Neuronal stem cell (in vitro differentiated cells): ENCODE data around the gene STXBP1.

ENCODE experiments used
- DNase-seq: peaks from one replicate; pipeline ENCODE4 v3.0.0-alpha.2; 2013; ENCODE audit warnings: low spot score
- H2AFZ ChIP-seq: one replicate; pipeline ENCODE4 v1.6.1; 2013; ENCODE audit warnings: mild to moderate bottlenecking, low read length, inconsistent platforms
- H2AK5ac ChIP-seq: 2 replicates; pipeline ENCODE4 v1.6.1; 2013; ENCODE audit warnings: low read depth, mild to moderate bottlenecking, inconsistent platforms, low read length, moderate library complexity, mixed read lengths
- H2BK120ac ChIP-seq: 2 replicates; pipeline ENCODE4 v1.6.1; 2013; ENCODE audit warnings: low read depth, mild to moderate bottlenecking, inconsistent platforms, low read length, moderate library complexity, mixed read lengths
- H2BK12ac ChIP-seq: one replicate; pipeline ENCODE4 v1.6.1; 2013; ENCODE audit warnings: low read length, inconsistent platforms
- H2BK15ac ChIP-seq: 2 replicates; pipeline ENCODE4 v1.6.1; 2013; ENCODE audit warnings: mild to moderate bottlenecking, low read length, inconsistent platforms, mixed read lengths
- H2BK5ac ChIP-seq: one replicate; pipeline ENCODE4 v1.6.1; 2013; ENCODE audit warnings: inconsistent platforms, mild to moderate bottlenecking, low read length, moderate library complexity
- H3K14ac ChIP-seq: one replicate; pipeline ENCODE4 v1.6.1; 2013; ENCODE audit warnings: low read length, inconsistent platforms
- H3K18ac ChIP-seq: 2 replicates; pipeline ENCODE4 v1.6.1; 2013; ENCODE audit warnings: low read length, inconsistent platforms
- H3K23ac ChIP-seq: 2 replicates; pipeline ENCODE4 v1.6.1; 2013; ENCODE audit warnings: low read depth, mild to moderate bottlenecking, mixed read lengths, low read length, inconsistent platforms; ENCODE audit not compliant: poor library complexity
- H3K27ac ChIP-seq: replicated peaks from 3 replicates; pipeline ENCODE4 v1.5.1; 2013; ENCODE audit warnings: low read length, inconsistent platforms
- H3K27me3 ChIP-seq, 3 experiments: 2 replicates each; pipeline ENCODE4 v1.6.1; 2013; ENCODE audit warnings: low read length in 3 of 3, mild to moderate bottlenecking in 2 of 3, inconsistent platforms in 1 of 3, low read depth in 1 of 3, mixed read lengths in 1 of 3, moderate library complexity in 1 of 3; ENCODE audit not compliant: control insufficient read depth in 3 of 3, insufficient read depth in 3 of 3
- H3K36me3 ChIP-seq, 2 donors: replicated peaks in 1 of 2; 2 replicates each; pipeline ENCODE4 v1.6.1; 2013; ENCODE audit warnings: low read length in 2 of 2; ENCODE audit not compliant: control insufficient read depth in 2 of 2, insufficient read depth in 2 of 2
- H3K4ac ChIP-seq: 2 replicates; pipeline ENCODE4 v1.6.1; 2013; ENCODE audit warnings: inconsistent platforms, mild to moderate bottlenecking, low read length, moderate library complexity
- H3K4me1 ChIP-seq, 2 donors: 1 replicate in 1 of 2; 2 replicates in 1 of 2; pipeline ENCODE4 v1.6.1; 2013; ENCODE audit warnings: low read length in 2 of 2, low read depth in 1 of 2; ENCODE audit not compliant: control insufficient read depth in 2 of 2, insufficient read depth in 1 of 2
- H3K4me2 ChIP-seq: one replicate; pipeline ENCODE4 v1.6.1; 2013; ENCODE audit warnings: mild to moderate bottlenecking, low read length, inconsistent platforms; ENCODE audit not compliant: insufficient read depth, poor library complexity, severe bottlenecking
- H3K4me3 ChIP-seq, 2 donors: 2 replicates each; pipeline ENCODE4 v1.5.1; 2013; ENCODE audit warnings: low read length in 2 of 2, mild to moderate bottlenecking in 2 of 2, inconsistent platforms in 1 of 2, moderate library complexity in 1 of 2
- H3K79me1 ChIP-seq: one replicate; pipeline ENCODE4 v1.6.1; 2013; ENCODE audit warnings: low read depth, mild to moderate bottlenecking, inconsistent platforms, low read length, moderate library complexity
- H3K9ac ChIP-seq: one replicate; pipeline ENCODE4 v1.6.1; 2013; ENCODE audit warnings: mild to moderate bottlenecking, low read depth, low read length, inconsistent platforms; ENCODE audit not compliant: poor library complexity
- H3K9me3 ChIP-seq, 2 donors: replicated peaks in 1 of 2; 2 replicates each; pipeline versions ENCODE3 to v1.6.1; 2013; ENCODE audit warnings: low read length in 2 of 2, mild to moderate bottlenecking in 2 of 2, inconsistent platforms in 1 of 2, low read depth in 1 of 2, mixed read lengths in 1 of 2, moderate library complexity in 1 of 2; ENCODE audit not compliant: control insufficient read depth in 2 of 2, insufficient read depth in 1 of 2
- H4K8ac ChIP-seq: one replicate; pipeline ENCODE4 v1.6.1; 2013; ENCODE audit warnings: low read depth, mild to moderate bottlenecking, inconsistent platforms, low read length, moderate library complexity
- H4K91ac ChIP-seq: one replicate; pipeline ENCODE4 v1.6.1; 2013; ENCODE audit warnings: low read length, low read depth, mild to moderate bottlenecking, inconsistent platforms; ENCODE audit not compliant: poor library complexity
- WGBS, 2 donors: extraction: QIAGEN DNeasy Blood & Tissue Kit; methylation state at CpG; one replicate each; pipeline ENCODE4 v1.1.7; 2013; ENCODE audit warnings: missing lambda C conversion rate in 2 of 2, mixed read lengths in 1 of 2; ENCODE audit not compliant: insufficient read length in 2 of 2, insufficient replicate concordance in 1 of 2; ENCODE audit errors: extremely low coverage in 2 of 2; 5-methylcytosine and 5-hydroxymethylcytosine counted together

The STXBP1 gene

GRCh38 chr9:127714020-127714750 lies 102.1 kb downstream of the STXBP1 start:
- no CpG with 5 or more reads among the region's 19 CpGs for WGBS, 2 donors

GRCh38 chr9:127714951-127715469 lies 102.9 kb downstream of the STXBP1 start:
- peaks cover 4% of the 10 kb centered on the region for H3K79me1 ChIP-seq
- no peak overlapping the region for H2BK12ac ChIP-seq
- no peak overlapping the region for H2BK15ac ChIP-seq
- H3K27ac ChIP-seq, result no peak overlapping the region
- no peak overlapping the region for H3K14ac ChIP-seq
- H3K4me1 ChIP-seq, result peaks cover 6 to 28% of the 10 kb centered on the region in 2 donors
- H2BK120ac ChIP-seq, result no peak overlapping the region
- H3K27me3 ChIP-seq, result peaks cover 0 to 10% (median 0%) of the 10 kb centered on the region in 3 experiments
- peak overlapping the region; percentile 83 for H3K9ac ChIP-seq
- no peak overlapping the region for H2AK5ac ChIP-seq
- H3K36me3 ChIP-seq, result no peaks in the 10 kb centered on the region
- peak overlapping the region; percentile 69 to 85 for H3K4me3 ChIP-seq
- WGBS, 2 donors, result no CpG with 5 or more reads among the region's 44 CpGs
- H4K8ac ChIP-seq, result no peak overlapping the region
- H2BK5ac ChIP-seq, result no peak overlapping the region
- no peaks in the 10 kb centered on the region for H3K9me3 ChIP-seq
- peak overlapping the region; percentile 93 for H3K4me2 ChIP-seq
- no peak overlapping the region for H4K91ac ChIP-seq
- peak overlapping the region; percentile 19 for H3K18ac ChIP-seq
- H3K23ac ChIP-seq, result peak overlapping the region; percentile 75
- no peak for DNase-seq
- peak overlapping the region; percentile 95 for H2AFZ ChIP-seq
- no peak overlapping the region for H3K4ac ChIP-seq

More at GRCh38 chr9:127714020-127714750, 102.1 kb downstream of the STXBP1 start:
- Histone ChIP-seq H3K27me3 (peaks cover 0 to 10% (median 0%) of the 10 kb centered on the region in 3 experiments), H4K8ac (no peak overlapping the region), H2BK120ac (no peak overlapping the region), H3K4me1 (peaks cover 6 to 28% of the 10 kb centered on the region in 2 donors), H3K79me1 (peaks cover 4% of the 10 kb centered on the region), H2AFZ (no peak overlapping the region), H3K18ac (no peak overlapping the region), H4K91ac (no peak overlapping the region), H2AK5ac (peak overlapping the region; percentile 25), H3K9ac (no peak overlapping the region), H3K4ac (no peak overlapping the region), H3K4me3 (peak overlapping the region; percentile 54 to 69), H3K4me2 (peak overlapping the region; percentile 43), H3K14ac (peak overlapping the region; percentile 3), H2BK15ac (no peak overlapping the region), H3K9me3 (no peaks in the 10 kb centered on the region), H3K36me3 (no peaks in the 10 kb centered on the region), H2BK12ac (peak overlapping the region; percentile 46), H2BK5ac (no peak overlapping the region), H3K23ac (no peak overlapping the region), H3K27ac (no peak overlapping the region)
- no peak for DNase-seq

- peak within 1 kb of the TSS; percentile 95 for H2AFZ ChIP-seq
- no peaks in the 10 kb centered on the region for H3K9me3 ChIP-seq
- no CpG with 5 or more reads among the region's 65 CpGs for WGBS, 2 donors
- no peak within 1 kb of the TSS for H4K91ac ChIP-seq
- no peak within 1 kb of the TSS for H2BK12ac ChIP-seq
- peak within 1 kb of the TSS; percentile 75 for H3K23ac ChIP-seq
- H3K4me1 ChIP-seq, result peaks cover 6 to 28% of the 10 kb centered on the region in 2 donors
- no peak within 1 kb of the TSS for H3K27ac ChIP-seq
- H2BK120ac ChIP-seq, result no peak within 1 kb of the TSS
- H3K18ac ChIP-seq, result peak within 1 kb of the TSS; percentile 85
- H3K4me2 ChIP-seq, result peak within 1 kb of the TSS; percentile 93
- H3K36me3 ChIP-seq, result no peaks in the 10 kb centered on the region
- H2BK5ac ChIP-seq, result no peak within 1 kb of the TSS
- peak; percentile 95 for DNase-seq
- H3K4me3 ChIP-seq, result peak within 1 kb of the TSS; percentile 69 to 85
- H3K9ac ChIP-seq, result peak within 1 kb of the TSS; percentile 83
- H3K14ac ChIP-seq, result peak within 1 kb of the TSS; percentile 56
- H4K8ac ChIP-seq, result no peak within 1 kb of the TSS
- peaks cover 4% of the 10 kb centered on the region for H3K79me1 ChIP-seq
- no peak within 1 kb of the TSS for H3K4ac ChIP-seq
- peak within 1 kb of the TSS; percentile 90 for H2AK5ac ChIP-seq
- H3K27me3 ChIP-seq, result peaks cover 0 to 10% (median 0%) of the 10 kb centered on the region in 3 experiments
- peak within 1 kb of the TSS; percentile 20 for H2BK15ac ChIP-seq
Observed at GRCh38 chr9:127715470-127716337, 103.6 kb downstream of the STXBP1 start, which contains the start of the genes PTRH1 and TTC16. TSS of gene PTRH1 (minus strand) at chr9:127715663. CDS start at chr9:127715639, 24 bp downstream. TSS of gene TTC16 (plus strand) at chr9:127716079. CDS start at chr9:127716146, 67 bp downstream.
